Stimulated activated CD4-positive, alpha-beta T cell treated with anti-CD3 and anti-CD28 coated beads, TNF-alpha, amount 100 ng/mL, for 1 hour (primary cell): ENCODE results near the gene CINP.
"Not testable (repeated sequence)": the region's sequence is repeated elsewhere in the genome, so short reads cannot be mapped to it uniquely, and the experiment has no call there.

Experiments used
- DNase-seq, 3 donors: peaks; one replicate each; pipeline ENCODE4 v3.0.0-alpha.2; 2020; ENCODE audit warnings: low read depth in 3 of 3, low spot score in 1 of 3

The CINP gene

DNA sequence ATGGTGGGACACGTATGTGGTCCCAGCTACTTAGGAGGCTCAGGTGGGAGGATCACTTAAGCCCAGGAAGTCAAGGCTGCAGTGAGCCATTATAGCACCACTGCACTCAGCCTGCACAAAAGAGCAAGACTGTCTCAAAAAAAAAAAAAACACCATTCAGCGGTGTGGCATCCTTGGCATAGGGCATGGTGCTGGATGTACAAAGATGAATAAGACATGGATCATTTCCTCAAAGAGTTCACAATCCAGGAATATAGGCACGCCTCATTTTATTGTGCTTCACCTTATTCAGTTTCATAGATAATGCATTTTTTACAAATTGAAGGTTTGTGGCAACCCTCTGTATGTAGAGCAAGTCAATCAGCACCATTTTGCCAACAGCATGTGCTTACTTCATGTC is 6.4 kb downstream of the CINP start:
- DNase-seq, result no peak

DNA sequence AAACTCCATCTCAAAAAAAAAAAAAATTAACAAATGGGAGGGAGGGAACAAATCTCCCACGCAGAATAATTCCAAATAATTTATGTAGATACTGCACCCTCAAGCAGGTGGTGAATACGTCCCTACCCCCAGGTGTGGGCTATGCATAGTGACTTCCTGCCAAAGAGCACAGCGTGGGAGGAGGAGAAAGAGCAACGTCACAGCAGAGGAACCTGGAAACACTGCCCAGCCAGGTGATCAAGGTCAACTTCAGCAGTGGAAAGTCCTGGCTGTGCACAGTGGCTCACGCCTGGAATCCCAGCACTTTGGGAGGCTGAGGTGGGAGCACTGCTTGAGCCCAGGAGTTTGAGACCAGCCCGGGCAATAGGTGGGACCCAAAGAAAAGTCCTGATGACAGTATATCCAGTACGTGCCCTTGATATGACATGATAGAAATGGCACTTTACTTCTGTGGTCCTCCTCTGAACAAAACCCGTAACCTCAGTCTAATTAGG is 9.5 kb downstream of the CINP start:
- DNase-seq, result no peak

DNA sequence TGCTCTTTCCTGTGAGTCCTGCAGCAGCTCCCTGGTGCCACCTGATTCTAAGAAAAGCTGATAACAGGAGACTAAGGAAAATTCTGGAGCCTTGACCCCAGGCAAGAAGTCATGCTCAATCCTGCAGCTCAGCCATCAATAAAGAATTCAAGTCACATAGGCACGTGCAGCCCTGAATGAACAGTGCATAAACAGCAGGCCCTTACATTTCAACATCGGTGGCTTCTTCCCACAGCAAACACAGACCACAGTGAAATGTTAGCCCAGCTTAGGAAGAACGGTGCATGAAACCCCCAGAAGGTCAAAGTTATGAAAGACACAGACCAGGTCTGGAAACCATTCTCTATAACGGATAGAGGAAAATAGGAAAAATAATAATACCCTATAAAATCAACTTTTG is 10.5 kb downstream of the CINP start:
- DNase-seq, result no peak

DNA sequence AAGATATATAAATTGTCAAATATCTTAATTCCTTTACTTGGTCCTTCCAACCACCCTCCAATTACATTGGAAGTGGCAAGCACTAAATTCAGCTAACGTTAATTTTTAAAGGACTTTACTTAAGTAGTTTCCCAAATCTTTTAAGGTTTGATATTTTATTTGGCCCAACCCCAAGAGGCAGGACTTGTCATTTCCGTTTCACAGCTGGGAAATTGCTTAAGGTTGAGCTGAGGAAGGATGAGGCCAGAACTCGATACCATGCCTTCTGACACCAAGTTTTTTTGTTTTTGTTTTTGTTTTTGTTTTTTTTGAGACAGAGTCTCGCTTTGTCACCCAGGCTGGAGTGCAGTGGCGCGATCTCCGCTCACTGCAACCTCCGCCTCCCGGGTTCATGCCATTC is 11.1 kb downstream of the CINP start:
- DNase-seq, result not testable (repeated sequence)

DNA sequence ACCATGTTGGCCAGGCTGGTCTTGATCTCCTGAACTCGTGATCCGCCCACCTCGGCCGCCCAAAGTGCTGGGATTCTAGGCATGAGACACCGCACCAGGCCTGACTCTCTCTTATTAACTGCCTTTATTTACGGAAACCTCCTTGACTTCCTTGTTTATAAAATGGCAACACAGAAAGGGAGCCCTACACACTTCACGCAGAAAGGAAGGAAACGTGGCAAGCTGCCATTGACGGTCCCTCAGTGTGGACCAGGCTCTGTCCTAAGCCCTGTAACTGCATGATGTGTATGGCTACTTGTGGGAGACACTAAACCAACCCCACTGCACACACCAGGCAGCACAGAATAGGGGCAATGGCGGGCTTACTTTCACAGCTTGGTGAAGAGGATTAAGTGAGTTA is 11.7 kb downstream of the CINP start:
- DNase-seq, result no peak

DNA sequence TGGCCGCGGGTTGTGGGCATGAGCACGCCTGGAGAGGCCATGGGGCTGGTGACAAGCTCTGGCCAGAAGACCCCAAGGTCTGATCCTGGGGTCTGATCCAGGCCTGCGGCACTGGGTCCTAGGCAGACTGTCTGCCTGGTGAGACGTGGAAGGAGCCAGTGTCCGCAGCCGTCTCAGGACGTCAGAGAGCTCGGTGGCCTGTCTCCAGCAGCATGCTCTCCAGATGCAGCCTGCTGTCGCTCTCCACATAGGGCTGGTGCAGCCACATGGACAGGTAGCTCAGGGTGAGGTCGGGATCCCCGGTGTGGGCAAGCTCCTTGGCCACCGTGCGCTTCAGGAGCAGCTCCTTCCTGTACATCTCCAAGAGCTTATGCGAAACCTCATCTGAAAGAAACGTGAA is 14.3 kb downstream of the CINP start:
- DNase-seq, result no peak

DNA sequence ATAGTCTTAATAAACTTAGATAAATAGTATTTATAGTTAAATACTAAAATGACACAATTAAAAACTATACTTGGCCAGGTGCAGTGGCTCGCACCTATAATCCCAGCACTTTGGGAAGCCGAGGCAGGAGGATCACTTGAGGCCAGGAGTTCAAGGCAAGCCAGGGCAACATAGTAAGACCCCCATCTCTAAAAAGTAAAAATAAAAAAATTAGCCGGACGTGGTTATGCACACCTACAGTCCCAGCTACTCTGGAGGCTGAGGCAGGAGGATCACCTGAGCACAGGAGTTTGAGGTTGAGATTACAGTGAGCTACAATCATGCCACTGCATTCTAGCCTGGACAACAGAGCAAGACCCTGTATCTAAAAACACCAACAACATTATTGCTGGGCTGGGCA is 16.0 kb downstream of the CINP start:
- no peak for DNase-seq

DNA sequence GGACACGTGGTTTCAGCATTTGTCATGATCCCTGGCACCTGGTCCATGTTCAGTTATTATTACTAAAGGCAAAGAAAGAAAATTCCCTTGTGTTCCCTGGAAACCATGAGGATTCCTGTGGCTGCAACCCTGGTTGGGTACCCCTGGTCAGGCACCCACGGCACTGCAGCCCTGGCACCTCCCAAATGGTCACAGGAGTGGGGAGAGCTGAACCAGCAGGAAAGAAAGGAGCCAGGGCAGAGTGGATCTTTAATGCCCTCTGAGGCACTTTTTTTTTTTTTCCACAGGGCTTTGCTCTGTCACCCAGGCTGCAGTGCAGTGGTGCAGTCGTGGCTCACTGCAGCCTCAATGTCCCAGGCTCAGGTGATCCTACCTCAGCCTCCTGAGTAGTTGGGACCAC is 17.5 kb downstream of the CINP start:
- no peak for DNase-seq

DNA sequence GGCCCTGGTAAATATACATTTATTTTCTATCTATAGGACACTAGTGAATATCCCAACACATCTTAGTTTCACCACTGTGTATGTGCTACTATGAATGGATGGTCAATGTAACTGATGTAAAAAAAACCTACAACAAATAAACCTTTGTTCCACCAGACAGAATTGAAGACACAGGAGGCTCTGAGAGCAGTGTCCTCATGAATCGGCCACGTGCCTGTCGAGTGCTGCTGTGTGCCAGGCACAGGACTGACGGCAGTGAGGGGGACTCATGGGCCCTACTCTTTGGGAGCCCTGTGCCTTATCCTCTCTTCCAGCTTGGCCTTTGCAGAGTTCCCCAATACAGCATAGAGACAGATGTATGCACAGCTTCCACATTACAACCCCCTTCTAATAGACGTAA is 18.2 kb downstream of the CINP start:
- no peak for DNase-seq

DNA sequence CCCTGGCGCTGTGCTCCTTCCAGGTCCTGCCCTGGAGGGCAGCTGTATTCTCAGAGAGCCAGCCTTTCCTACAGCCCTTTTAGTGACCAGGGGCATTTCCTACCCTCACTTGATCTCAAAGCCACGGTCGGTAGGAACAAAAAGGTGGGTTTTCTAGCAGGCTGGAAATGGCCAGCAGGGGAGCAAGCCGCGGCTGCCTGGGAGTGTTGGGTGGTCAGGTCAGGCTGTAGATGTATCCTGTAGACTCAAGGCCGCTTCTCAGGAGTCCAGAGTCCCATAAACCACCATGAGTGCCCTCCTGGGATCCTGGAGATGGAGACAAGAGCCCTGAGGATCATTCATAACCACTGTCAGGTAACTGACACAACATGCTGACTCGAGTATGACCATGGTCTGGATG is 18.6 kb downstream of the CINP start:
- DNase-seq, result no peak

DNA sequence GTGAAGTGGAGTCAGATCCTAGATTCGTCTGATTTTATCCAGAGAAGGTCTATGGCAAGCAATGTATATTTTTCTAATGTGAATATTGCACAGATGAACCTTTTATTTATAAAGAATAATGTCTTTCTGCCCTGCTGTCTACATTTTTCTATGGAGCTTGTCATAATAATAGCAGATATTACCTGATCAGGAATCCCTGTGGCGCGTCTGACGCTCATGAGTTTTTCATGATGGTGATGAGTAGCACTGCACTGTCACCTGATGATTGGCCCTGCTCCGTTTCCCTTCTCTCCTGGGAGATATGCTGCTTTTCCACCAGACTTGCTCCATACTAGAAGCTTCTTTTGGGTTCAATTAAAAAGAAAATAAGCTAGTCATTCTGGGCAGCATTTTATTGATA is 20.5 kb downstream of the CINP start:
- no peak for DNase-seq

DNA sequence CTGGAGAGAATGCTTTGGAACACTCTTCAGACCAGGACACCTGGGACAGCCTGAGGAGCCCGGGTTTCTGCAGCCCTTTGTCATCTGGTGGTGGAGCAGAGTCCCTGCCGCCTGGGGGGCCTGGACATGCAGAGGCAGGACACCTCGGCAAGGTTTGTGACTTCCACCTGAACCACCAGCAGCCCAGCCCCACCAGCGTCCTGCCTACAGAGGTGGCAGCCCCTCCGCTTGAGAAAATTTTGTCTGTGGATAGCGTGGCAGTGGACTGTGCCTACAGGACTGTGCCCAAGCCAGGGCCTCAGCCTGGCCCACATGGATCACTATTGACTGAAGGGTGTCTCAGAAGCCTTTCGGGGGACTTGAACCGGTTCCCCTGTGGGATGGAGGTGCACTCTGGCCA is 21.1 kb downstream of the CINP start:
- no peak for DNase-seq

DNA sequence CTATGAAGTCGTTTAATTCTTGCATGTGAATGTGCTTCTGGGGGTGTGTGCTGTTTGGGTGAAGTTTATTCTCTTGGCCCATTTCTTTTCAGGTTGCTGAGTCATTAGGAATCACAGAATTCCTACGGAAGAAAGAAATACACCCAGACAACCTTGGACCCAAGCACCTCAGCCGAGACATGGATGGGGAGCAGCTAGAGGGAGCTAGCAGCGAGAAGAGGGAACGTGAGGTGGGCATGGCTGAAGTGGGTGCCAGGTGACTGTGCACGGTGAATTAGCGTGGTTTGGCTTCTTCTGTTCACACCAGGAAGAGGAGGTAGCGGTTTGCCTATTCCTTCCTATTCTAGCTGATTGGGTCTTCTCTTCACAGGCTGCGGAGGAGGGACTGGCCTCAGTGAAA is 24.0 kb downstream of the CINP start:
- no peak for DNase-seq

DNA sequence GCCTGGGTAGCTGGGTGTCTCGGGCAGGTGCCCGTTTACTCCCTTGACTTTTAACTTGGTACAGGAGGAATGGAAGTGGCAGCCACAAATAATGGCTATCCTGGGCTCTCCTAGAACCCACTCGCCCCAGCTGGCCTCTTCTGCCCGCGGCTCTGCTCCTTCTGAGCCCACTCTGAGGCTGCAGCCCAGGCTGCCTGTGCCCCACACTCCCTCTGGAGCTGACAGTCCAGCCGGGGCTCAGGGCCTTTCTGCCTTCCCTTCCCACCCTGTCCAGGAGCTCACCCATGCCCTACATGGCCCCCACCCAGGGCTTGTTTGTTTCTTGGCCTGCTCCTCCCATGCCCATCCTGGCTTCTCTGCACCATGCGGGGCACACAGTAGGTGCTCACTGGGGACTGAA is 27.5 kb downstream of the CINP start:
- no peak for DNase-seq

DNA sequence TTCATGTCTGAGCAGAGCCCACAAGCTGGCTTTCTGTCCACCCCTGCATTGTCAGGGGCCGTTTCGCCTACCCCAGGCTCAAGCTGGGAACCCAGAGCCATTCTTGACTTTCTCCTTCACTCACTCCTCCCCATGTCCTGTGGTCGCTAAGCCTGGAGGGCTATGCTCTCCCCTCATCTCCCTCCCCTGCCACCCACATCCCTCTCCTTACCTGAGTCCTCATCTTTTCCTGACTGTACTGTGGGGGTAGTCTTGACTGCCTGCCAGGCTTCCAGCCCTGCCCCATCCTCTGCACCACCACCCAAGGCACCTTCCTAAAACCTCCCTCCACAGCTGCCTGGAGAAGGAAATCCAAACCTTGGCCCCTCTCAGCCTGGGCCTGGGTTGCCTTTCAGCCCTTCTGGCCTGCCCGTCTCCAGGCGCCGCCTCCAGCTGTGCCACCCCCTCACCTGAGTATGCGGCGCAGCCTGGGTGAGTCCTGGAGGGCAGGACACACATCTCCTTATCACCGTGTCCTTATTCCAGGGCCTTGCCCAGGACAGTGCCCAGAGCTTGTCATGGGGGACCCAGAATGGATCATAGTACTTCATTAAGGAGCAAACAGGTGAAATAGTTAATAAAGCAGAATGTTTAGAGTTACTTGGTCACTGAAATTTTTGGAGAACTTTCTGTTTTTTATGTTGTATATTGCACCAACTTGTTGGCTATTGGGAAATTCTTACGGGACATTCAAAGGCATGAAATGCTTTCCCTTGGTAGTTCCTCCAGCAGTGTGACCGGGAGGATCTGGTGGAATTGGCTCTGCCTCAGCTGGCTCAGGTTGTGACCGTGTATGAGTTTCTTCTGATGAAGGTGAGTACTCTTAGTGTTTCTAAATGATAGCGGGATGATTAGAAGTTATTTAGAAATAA is 28.6 kb downstream of the CINP start:
- no peak for DNase-seq

DNA sequence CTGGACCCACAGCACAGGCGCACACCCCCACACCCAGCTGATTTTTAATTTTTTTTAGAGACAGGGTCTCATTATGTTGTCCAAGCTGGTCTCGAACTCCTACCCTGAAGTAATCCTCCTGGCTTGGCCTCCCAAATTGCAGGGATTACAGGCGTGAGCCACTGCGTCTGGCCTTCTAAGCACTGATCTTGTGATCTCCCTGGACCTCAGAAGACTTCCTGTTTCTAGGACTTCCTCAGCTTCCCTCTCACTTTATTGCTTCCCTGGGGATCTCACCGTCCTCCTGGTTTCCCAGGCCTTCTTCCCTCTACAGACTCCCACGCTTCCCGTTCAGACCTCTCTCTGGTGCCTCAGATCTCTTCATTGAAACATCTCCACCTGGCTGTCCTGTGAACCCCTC is 29.3 kb downstream of the CINP start:
- no peak for DNase-seq

DNA sequence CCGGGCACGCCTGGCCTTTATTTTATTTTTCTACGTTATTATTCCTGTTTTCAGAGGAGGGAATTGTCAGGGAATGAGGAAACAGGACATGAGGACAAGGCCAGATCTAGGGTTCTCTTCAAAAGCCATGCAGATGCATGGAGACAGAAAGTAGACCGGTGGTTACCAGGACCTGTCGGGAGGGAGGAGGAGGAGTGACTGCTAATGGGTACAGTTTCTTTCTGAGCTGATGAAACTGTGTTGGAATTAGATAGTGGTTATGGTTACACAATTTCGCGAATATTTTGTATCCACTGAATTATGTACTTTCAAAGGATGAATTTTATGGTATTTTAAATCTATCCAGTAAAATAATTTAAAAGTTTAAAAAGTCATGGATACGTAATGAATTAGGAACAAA is 31.9 kb downstream of the CINP start:
- DNase-seq, result no peak

DNA sequence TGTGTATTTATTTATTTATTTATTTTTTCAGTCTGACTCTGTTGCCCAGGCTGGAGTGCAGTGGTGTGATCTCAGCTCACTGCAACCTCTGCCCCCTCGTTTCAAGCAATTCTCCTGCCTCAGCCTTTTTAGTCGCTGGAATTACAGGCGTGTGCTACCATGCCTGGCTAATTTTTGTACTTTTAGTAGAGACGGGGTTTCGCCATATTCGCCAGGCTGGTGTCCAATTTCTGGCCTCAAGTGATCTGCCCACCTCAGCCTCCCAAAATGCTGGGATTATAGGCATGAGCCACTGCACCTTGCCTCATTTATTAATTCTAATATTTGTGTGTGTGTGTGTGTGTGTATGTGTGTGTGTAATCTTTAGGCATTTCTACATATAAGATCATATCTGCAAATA is 33.3 kb downstream of the CINP start:
- DNase-seq, result not testable (repeated sequence)

DNA sequence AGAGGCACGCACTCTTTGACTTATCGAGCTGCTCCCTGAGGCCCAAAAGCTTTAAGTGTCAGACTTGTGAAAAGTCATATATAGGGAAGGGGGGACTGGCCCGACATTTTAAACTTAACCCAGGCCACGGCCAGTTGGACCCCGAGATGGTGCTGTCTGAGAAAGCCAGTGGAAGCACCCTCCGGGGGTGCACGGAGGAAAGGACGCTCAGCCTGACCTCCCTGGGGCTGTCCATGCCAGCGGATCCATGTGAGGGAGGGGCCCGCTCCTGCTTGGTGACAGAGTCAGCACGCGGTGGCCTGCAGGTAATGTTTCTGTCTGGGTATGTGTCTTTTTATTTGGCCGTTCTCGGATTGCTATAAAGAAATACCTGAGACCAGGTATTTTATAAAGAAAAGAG is 36.1 kb downstream of the CINP start:
- no peak for DNase-seq

DNA sequence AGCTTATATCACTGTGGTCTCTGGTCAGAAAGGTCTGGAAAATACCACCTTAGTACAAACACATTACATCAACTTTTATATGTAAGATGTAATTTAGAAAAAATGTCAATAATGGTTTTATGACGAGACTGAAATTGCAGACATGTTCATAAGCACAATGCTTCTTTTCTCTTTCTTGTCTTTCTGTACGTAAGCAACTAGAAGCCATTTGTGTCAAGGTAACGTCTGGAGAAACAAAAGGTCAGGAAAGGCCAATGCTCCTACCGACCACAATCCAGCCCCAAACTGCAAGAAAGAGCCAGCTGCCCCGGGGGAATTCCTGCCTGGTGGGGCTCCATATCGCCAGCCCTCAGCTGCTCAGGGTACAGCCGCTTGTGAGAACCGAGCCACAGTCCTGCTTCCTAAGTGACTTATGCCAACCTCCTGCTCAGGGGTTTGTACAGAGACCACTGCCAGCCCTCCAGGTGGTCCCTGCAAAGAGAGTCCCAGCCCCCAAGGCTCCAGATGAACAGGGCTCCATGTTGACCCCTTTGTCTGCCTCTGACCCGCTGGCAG is 36.8 kb downstream of the CINP start:
- DNase-seq, result no peak

DNA sequence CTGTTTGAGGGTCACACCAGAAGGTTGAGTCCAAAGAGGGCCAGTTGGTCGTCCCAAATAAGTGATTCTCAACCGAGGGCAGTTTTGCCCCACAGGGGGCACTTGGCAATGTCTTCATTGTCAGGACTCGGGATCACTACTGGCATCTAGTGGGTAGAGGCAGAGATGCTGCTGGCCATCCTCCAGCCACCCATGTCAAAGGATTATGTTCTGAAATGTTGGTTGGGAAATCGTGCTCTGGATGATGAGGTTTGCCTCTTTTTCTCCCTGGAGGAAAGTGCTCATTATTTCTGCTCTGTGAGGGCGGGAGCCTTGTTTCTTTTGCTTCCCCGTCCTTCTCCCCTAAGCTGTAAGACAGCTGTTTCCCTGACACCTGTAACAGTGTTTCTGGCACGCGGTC is 39.6 kb downstream of the CINP start:
- no peak for DNase-seq

DNA sequence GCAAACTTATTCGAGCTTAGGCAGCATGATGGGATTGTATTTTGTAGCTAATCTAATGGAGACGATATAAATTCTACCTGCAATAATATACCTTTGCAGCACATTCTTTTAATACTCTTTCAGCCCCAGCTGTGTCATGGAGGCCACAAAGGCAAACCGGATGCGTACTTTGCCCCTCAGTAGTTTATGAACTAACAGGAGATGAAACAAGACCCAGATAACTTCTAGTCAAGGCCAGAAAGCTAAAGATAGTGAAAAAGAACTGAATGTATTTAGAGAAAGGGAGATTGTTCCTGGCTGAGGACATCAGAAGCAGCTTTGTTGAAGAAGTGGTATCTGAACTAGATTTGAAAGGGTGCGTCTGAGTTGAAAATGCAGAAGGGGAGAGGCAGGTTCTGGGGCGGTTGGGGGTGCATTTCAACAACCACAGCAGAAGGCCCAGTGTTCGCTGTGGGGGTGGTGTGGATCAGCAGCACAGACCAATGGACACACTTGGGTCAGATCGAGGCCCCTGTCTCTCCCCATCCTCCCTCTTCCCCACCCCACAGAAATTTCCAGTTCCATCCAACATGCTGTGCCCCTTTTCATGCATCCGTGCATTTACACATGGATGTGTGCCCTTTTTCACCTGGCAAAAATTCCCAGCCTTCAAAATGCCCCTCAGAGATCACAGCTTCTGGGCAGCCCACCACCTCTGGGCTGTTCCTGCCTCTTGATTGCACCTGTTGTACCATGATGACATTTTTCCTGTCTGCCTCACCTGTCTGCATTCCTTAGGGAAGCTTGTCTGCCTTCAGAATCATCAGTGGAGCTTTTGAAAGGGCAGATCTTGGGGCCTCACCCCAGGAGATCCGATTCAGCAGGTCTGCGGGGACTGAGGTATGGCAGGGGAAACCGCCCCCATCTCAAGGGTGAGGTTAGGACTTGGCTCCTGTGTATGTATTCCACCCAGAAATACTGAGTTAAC is 41.0 kb downstream of the CINP start:
- DNase-seq, result no peak
